ENCODE results near the gene TMEM259.

GRCh38 chr19:1050989-1051788, 30.3 kb upstream of the TMEM259 start:
- TF ChIP-seq GATA3 (IDR thresholded peaks at IDR 0.05; ENCODE audit: low read depth, low read length): no peak
- no peak for TF ChIP-seq GATA2 (IDR thresholded peaks at IDR 0.05; ENCODE audit: low read depth, low read length)
